Psoas muscle (tissue), 8 donors: Measurements from ENCODE around the gene FSTL5. TPM values are rescaled to one million over a fixed set of nuclear protein-coding genes. Genes with fewer than 3 reads are reported as not detected.

Experiments used
- ATAC-seq, 4 donors: fragments of 200-7000 bp; cut with Tn5 transposase; one replicate each; pipeline ENCODE4 v1.9.1; 2020; ENCODE audit warnings: moderate library complexity in 3 of 4, mild to moderate bottlenecking in 2 of 4
- DNase-seq, 2 donors: peaks; one replicate each; pipeline ENCODE4 v3.0.0-alpha.2; 2020
- H3K27ac ChIP-seq: fragments of 200-600 bp; one replicate; pipeline ENCODE4 v1.8.0; 2022
- H3K27me3 ChIP-seq, 3 donors: fragments of 200-600 bp in 1 of 3; one replicate each; pipeline versions ENCODE4 v1.6.1 to v1.8.0; 2013 to 2022; ENCODE audit warnings: low read length in 2 of 3, mild to moderate bottlenecking in 2 of 3, moderate library complexity in 1 of 3; ENCODE audit not compliant: insufficient read depth in 3 of 3
- H3K36me3 ChIP-seq, 2 donors: fragments of 200-600 bp in 1 of 2; one replicate each; pipeline versions ENCODE4 v1.6.1 to v1.8.0; 2013 to 2022; ENCODE audit warnings: low read depth in 1 of 2, mild to moderate bottlenecking in 1 of 2, moderate library complexity in 1 of 2; ENCODE audit not compliant: insufficient read depth in 1 of 2
- H3K4me1 ChIP-seq: fragments of 200-600 bp; one replicate; pipeline ENCODE4 v1.8.0; 2022
- H3K4me3 ChIP-seq: fragments of 200-600 bp; one replicate; pipeline ENCODE4 v1.8.0; 2022; ENCODE audit warnings: mild to moderate bottlenecking
- H3K9me3 ChIP-seq: fragments of 200-600 bp; one replicate; pipeline ENCODE4 v1.8.0; 2022
- WGBS, 3 donors: extraction: QIAGEN DNeasy Blood & Tissue Kit; methylation state at CpG; one replicate each; pipeline versions ENCODE4 v1.1.6 to v1.1.7; 2013; 5-methylcytosine and 5-hydroxymethylcytosine counted together
- intact Hi-C, 2 donors: fragments of 100-400 bp; cut with DNase I; formaldehyde crosslinking; loops; one replicate each; pipeline versions ENCODE4 v1.11.0 to v1.14.2; 2022
- polyA plus RNA-seq, 3 donors: library from polyadenylated mRNA; stranded (reverse); fragments of 200-250 nt; gene quantifications; one replicate each; pipeline ENCODE4 v1.2.3, GENCODE V29; 2013
- total RNA-seq, 4 donors: library from RNA; stranded (reverse); fragmentation: NEBNext Ultra II Directional in 2 of 4; extraction: Animal tissue kit (Norgen Biotek cat#: 25700) in 2 of 4; gene quantifications; one replicate each; pipeline versions ENCODE4 v1.2.1 to v1.2.4, GENCODE V29; 2021 to 2023
- TF ChIP-seq, protein P1 (sequence below): fragments of 200-600 bp; IDR thresholded peaks from one replicate; pipeline ENCODE4 v1.8.0; 2022; ENCODE audit warnings: antibody characterized with exemption
- donor health status: healthy with polysubstance abuse.
- donor health status: DM: no; HTN: no; CAD: no; lungs with moderate emphysema.
- donor health status: Bipolar disorder and iron deficiency.
- donor health status: healthy.
- donor health status: DM: yes; HTN: yes; CAD: no.
- donor health status: DM: no; HTN: no; CAD: no.
- donor health status: DM: no; HTN: no; CAD: no.
- donor health status: DM: yes; HTN: yes; CAD: no.

The FSTL5 gene
- total and polyA plus RNA-seq, 7 donors: 0.01 TPM; not detected in 4

DNA sequence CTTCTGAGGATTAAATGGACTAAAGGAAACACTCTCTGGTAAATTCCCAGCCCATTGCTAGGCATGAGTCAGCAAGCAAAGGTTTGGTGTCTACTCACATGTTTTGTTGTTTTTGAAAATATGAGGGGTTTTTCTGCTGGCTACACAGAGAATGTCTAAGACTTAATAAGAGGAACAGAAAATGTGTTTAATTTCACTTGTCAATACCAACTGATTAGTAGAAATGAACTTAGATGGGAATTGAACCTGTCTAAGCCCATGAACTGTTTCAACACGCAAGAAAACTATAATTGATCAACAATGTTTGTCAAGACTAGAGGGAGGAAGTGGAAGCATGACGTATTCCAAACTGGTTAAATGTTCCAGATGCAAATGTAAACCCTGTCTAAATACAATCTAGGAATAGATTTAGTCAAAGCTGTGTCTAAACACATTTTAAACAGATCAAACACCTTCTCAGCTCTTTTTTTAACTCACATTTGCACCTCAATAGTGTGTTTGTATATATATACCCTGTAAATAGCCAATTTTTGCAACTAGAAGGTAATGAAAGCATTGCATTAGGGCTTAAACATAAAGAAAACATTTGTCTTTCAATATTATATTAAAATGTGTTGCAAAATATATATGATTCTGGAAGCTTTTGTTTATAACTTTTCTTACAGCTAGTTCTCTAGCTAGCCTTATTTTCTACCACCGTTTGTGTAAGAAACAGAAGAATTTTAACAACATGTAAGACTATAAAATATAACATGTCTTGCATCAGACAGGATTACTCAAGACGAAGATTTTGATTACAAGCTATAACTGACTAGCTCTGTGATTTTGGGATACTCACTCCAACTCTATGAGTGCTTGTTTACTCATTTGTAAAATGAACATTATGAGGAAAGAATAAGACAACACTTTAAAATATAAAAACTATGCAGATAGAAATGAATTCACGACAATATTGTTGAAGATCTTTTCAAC lies 607.8 kb downstream of the FSTL5 start:
- TF ChIP-seq, protein P1, sequence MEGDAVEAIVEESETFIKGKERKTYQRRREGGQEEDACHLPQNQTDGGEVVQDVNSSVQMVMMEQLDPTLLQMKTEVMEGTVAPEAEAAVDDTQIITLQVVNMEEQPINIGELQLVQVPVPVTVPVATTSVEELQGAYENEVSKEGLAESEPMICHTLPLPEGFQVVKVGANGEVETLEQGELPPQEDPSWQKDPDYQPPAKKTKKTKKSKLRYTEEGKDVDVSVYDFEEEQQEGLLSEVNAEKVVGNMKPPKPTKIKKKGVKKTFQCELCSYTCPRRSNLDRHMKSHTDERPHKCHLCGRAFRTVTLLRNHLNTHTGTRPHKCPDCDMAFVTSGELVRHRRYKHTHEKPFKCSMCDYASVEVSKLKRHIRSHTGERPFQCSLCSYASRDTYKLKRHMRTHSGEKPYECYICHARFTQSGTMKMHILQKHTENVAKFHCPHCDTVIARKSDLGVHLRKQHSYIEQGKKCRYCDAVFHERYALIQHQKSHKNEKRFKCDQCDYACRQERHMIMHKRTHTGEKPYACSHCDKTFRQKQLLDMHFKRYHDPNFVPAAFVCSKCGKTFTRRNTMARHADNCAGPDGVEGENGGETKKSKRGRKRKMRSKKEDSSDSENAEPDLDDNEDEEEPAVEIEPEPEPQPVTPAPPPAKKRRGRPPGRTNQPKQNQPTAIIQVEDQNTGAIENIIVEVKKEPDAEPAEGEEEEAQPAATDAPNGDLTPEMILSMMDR: no peak
- ATAC-seq (no peak), DNase-seq (no peak)
- Histone ChIP-seq H3K27ac (no peak overlapping the region), H3K9me3 (peaks cover 3% of the 10 kb centered on the region), H3K36me3 (no peaks in the 10 kb centered on the region), H3K27me3 (no peaks in the 10 kb centered on the region), H3K4me1 (no peaks in the 10 kb centered on the region), H3K4me3 (no peak overlapping the region)
- intact Hi-C loops: no loop called here
- 60 to 83% (median 78%) methylated on average over 5 of the region's 5 CpGs for WGBS, 3 donors

DNA sequence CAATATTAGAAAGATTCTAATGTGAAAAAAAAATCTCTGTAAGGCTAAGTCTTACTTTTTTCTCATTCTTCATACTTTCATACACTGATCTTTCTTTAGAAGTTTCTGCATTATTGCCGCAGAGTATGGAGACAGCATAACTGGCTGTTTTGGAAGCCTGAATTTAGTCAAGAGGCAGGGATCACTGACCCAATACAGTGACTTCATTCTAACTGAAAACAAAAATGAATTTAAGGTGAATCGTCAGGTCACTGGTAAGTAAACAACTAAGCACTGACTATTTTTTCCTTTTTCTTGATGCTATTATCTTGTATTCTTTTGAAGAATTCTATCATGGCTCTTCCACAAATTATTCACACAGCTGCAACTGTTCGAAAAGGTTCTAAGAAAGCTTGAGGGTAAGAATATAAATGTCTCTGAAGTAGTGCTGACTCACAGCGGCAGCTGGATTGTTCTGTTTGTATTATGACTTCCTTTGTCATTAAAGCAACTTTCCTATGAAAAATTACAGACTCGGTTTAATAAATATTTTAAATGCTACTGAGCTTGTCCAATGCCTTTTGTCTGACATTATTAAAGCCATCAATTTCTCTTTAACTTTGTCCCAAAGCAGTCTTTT lies 609.3 kb downstream of the FSTL5 start:
- TF ChIP-seq, protein P1: no peak
- no peaks in the 10 kb centered on the region for H3K36me3 ChIP-seq
- no peaks in the 10 kb centered on the region for H3K27me3 ChIP-seq
- H3K4me3 ChIP-seq: no peak overlapping the region
- H3K9me3 ChIP-seq: peaks cover 3% of the 10 kb centered on the region
- 31 to 39% (median 34%) methylated on average over 5 of the region's 5 CpGs for WGBS, 3 donors
- no peak overlapping the region for H3K27ac ChIP-seq
- no peak for DNase-seq
- no peaks in the 10 kb centered on the region for H3K4me1 ChIP-seq
- intact Hi-C loops: no loop called here
- no peak for ATAC-seq

DNA sequence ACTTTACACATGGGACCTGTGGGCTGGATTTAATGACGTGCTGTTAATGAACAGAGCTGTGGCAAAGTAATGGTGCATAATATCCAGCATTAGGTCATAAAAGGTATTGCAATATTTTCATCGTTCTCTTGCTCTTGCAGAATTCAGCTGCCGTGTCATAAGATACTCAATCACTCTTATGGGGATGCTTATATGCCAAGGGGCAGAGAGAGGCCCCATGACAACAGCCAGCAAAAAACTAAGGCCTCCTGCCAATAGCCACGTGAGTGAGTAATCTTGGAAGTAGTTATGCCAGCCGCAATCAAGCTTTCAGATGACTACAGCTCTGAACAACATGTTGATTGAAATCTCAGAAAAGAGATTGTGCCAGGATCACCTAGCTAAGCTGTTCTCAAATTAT lies 616.9 kb downstream of the FSTL5 start:
- TF ChIP-seq, protein P1: no peak
- no peak overlapping the region for H3K4me3 ChIP-seq
- no peak overlapping the region for H3K27ac ChIP-seq
- H3K4me1 ChIP-seq: no peaks in the 10 kb centered on the region
- intact Hi-C loops: no loop called here
- 32 to 41% (median 38%) methylated on average over 5 of the region's 5 CpGs for WGBS, 3 donors
- H3K9me3 ChIP-seq: no peaks in the 10 kb centered on the region
- no peak for ATAC-seq
- no peaks in the 10 kb centered on the region for H3K27me3 ChIP-seq
- no peaks in the 10 kb centered on the region for H3K36me3 ChIP-seq
- DNase-seq: no peak

DNA sequence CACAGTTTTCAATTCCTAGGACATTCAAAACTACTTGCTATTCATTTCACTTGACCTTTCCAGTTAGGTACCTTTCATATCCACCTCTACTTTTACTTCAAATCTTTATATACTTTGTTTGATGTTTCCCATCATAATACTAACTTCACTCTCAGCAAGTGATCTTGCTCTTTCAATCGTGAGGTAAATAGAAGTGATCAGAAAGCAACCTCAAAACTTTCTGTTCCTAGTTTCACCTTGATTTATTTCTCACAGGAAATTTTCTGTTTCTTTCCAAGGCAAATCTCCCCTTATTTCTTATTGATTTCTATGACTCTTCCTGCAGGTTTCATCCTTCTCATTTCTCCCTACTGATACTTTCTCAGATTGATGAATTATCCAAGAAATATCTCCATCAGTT lies 623.5 kb downstream of the FSTL5 start:
- WGBS, 3 donors: 77 to 91% (median 88%) methylated on average over 1 of the region's 1 CpG
- DNase-seq (no peak), ATAC-seq (no peak)
- Histone ChIP-seq H3K27ac (no peak overlapping the region), H3K27me3 (no peaks in the 10 kb centered on the region), H3K36me3 (no peaks in the 10 kb centered on the region), H3K4me3 (no peak overlapping the region), H3K9me3 (no peaks in the 10 kb centered on the region), H3K4me1 (no peaks in the 10 kb centered on the region)
- intact Hi-C loops: no loop called here
- TF ChIP-seq, protein P1: no peak
